Measurements from ENCODE around the gene RGSL1.

RGSL1 gene

DNA sequence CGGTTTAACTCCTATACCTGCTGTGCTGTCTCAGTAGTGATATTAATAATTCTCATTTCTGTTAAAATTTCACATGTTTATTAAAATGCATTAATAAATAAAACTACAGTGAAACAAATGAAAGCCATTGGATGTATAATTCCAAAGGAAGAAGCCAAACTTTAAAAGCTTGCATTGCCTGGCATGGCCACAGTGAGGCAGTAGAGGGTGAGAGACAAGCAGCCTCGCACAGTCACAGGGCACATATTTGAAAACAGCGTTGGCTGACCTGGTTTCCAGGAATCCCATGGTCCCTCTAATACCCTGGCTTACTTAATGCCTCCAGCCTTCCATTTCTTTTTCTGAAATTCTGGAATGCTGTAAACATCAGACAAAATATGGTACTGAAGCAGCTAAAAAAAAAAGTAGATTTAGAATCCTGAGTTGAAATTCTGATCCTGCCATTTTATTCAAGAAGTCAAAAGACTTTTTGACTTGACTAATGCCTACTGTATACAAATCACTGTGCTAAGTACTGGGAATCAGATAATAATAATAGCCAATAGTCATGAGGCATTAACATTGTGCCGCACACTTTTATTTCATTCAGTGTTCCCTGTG lies 145.8 kb downstream of the RGSL1 start:
- peak; percentile 82 for DNase-seq

GRCh38 chr1:182596934-182597333 lies 147.0 kb downstream of the RGSL1 start:
- DNase-seq = peak; percentile 46

DNA sequence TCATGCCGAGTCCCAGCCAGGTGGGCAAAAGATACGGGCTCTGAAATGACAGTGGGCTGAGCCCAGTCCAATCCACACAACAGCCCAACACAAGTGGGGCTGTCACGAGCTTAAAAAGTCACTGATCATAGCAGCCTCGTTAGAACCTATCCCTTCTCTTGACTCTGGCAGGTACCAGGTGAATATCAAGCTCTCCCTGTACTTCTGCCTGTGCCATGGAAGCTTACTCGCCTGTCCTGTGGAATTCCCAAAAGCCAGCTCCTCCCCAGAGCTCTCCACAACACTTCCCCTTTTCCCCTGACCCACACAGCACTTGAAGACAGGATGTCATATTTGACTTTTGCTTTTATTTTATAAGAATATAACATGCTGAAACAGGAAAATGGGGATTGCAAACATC lies 148.3 kb downstream of the RGSL1 start:
- peak; percentile 68 for DNase-seq

DNA sequence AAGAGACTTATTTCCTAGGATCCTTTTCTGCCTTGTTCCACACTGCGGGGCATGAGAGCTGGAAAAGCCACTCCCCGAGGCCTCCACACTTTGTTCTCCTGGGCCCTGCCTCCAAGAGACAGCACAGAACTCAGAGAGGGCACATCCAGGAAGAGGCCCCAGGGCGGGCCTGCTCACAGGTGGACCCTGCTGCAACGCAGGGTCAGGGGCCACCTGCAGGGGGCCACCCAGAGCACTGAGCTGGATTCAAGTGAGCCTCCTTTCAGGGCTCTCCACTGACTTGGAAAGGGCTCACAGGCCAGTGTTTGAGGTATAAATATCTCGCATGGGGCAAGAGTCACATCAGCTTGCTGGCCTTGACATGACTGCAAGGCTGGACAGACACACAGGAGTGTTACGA lies 149.4 kb downstream of the RGSL1 start:
- peak; percentile 75 for DNase-seq

GRCh38 chr1:182600036-182600713 lies 150.2 kb downstream of the RGSL1 start:
- DNase-seq = peak; percentile 44

GRCh38 chr1:182600745-182601415 lies 150.9 kb downstream of the RGSL1 start:
- DNase-seq = no peak

DNA sequence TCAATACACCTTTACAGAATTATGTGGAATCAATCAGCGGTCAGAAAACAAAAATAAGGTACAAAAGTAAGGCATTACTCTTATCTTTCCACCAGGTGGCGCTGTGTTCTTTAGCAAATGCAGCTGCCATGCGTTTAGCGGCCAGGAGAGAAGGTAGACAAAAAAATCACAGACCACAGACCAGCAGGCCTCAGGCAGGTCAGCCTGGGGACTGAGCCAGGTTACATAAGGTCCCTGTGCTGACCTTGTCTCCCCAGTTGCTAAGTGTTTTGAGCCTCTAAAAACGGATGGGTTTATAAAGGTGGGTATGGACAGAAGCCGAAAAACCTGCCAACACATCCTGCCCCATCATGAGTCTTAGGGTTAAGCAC lies 151.5 kb downstream of the RGSL1 start:
- peak; percentile 92 for DNase-seq

- DNase-seq = peak; percentile 91
Measured at GRCh38 chr1:182601913-182602312, 152.0 kb downstream of the RGSL1 start.

DNA sequence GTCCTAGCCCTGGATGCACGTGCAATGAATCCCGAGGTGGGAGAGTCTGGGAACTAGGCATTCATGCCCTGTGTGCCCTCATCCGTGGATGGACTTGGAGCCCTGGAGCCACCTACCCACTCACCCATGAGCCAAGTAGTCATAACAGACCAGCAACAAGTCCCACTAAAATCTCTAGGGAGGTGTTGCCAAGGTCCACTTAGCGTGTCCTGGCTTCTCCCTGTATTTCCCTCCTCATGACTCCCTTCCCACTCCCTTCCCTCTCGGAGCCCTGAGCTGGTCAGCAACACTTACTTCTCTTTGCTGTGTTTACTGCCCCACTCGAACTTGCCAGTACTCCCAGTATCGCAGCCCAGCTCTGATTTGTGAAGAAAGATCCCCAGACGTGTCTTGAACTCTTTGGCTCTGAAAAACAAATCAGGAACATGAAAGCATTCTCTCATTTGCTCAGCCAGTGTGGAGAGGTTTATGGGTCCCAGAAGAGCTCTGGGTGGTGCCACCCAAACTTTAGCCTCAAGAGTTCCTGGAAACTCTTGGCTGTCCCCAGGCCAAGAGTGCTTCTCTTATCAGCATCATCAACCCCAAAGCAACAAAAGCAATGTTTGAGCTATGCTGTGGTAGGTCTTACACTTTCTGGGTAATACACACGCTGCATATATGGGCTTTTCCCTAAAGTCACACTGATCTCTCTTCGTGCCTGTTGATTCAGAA lies 153.1 kb downstream of the RGSL1 start:
- DNase-seq = peak; percentile 57

DNA sequence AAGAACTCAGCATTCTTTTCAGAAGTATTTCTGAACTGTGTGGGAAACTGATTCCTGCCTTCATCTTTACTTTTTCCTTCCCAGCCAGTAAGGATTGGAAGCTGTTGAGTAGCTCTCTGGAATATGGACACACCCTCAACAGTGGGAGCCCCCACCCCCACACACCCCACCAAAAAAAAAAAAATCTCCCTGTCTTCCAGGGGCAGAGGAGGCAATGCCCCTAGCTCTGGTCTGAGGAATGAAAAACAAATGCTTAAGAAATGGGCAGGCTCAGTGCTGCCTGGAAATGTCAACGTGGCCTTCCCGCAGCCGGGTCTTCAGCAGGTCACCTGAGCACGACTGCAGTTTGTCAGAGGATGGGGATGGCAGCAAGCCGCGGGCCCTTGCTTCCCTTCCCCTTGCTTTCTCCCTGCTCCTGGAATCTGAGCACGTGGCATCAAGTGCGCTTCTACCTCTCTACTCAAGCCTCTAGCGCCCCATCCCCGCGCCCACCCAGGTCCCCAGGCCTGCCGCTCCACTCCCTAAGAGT lies 153.8 kb downstream of the RGSL1 start:
- no peak for DNase-seq

DNA sequence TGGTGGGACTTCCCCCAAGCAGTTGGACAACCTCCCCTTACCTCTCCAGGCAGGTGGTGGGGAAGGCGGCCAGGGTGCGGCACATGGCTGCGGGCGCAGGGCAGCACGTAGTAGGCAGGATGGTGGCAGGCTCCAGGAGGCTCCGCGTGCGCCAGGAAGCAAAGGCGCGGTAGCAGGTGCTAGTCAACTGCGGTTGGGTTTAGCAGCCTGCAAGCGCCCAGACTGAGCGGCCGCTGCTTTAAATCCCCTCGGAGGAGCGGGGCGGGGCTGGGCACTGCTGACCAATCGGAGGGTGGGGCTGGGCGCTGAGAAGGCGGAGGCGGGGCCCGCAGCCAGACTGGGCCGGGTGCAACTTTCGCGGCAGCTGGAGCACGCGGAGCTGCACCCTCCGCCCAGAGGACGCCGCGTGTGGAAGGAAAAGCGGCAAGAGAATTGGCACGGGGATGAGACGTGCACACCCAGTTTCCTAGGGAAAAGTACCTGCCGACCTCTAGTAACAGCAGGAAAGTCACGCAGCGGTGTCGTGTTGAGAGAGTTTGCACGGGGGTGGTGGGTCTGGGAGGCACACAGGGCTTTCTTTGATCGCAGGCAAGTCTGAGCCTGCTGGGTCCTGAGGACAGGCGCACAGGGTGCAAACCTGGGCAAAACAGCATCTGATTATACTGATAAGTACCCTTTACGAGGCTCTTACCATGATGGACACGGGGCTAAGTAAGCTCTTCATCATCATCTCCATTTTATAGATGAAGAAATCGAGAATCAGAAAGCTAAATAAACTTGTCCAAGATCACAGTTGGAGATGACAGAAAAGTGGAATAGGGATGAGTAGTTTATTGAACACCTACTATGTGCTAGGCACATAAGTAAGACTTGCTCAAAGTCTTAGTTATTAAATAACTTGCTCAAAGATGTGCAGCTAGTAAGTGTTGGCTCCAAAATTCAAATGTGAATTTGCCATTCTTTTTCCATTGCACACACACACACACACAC lies 154.5 kb downstream of the RGSL1 start, which contains the start of gene RGS16:
RGS16 (minus strand) TSS at position 215 of the 990 bp plus-strand sequence; CDS start at position 85, 130 bp downstream.
- peak; percentile 99 for DNase-seq

GRCh38 chr1:182607566-182607965 lies 157.6 kb downstream of the RGSL1 start:
- no peak for DNase-seq

DNA sequence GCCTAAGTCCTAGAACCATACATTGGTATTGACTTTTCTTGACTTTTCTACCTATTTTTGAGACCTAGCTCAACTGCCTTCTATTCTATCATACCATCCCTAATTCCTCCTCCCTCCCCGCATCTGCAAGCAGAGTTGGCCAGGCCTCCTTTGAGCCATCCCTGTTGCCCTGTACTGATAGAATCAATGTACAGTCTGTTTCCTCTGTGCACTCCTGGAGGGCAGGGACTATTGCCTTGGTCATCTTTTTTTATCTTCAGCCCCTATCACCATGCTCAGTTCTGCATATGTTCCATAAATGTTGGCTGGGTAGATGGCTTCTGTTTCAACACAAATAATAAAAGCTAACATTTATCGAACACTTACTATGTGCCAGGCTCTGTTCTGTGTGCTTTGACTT lies 158.3 kb downstream of the RGSL1 start:
- DNase-seq = no peak

- DNase-seq = peak; percentile 63
Measured at GRCh38 chr1:182608845-182609610, 159.1 kb downstream of the RGSL1 start.

All from NCI-H69 (cell line).